Measurements from ENCODE around the gene MTTP.

The MTTP gene

GRCh38 chr4:99642725-99643489 lies 68.3 kb downstream of the MTTP start:
- DNase-seq, result no peak

- DNase-seq, result no peak
These were observed 69.8 kb downstream of the MTTP start for GRCh38 chr4:99644453-99644852.

GRCh38 chr4:99645036-99645435 lies 70.4 kb downstream of the MTTP start:
- no peak for DNase-seq

- DNase-seq, result no peak
These were observed 71.0 kb downstream of the MTTP start for GRCh38 chr4:99645638-99646037.

GRCh38 chr4:99647071-99647470 lies 72.4 kb downstream of the MTTP start:
- DNase-seq, result no peak

- DNase-seq, result no peak
These were observed 73.7 kb downstream of the MTTP start for GRCh38 chr4:99648321-99648720.

- no peak for DNase-seq
These were observed 74.6 kb downstream of the MTTP start for GRCh38 chr4:99649208-99649607.

GRCh38 chr4:99649778-99650177 lies 75.2 kb downstream of the MTTP start:
- no peak for DNase-seq

- DNase-seq, result no peak
These were observed 76.6 kb downstream of the MTTP start for GRCh38 chr4:99651016-99651769.

GRCh38 chr4:99651811-99652485 lies 77.3 kb downstream of the MTTP start:
- no peak for DNase-seq

GRCh38 chr4:99652596-99653436 lies 78.2 kb downstream of the MTTP start:
- DNase-seq, result no peak

GRCh38 chr4:99653916-99654315 lies 79.3 kb downstream of the MTTP start:
- no peak for DNase-seq

GRCh38 chr4:99654361-99654761 lies 79.7 kb downstream of the MTTP start:
- DNase-seq, result no peak

GRCh38 chr4:99655308-99656081 lies 80.9 kb downstream of the MTTP start:
- no peak for DNase-seq

GRCh38 chr4:99657798-99658197 lies 83.2 kb downstream of the MTTP start, which contains the start of gene C4orf54:
TSS of gene C4orf54 (minus strand) at chr4:99657828. CDS start at chr4:99654648, 3,180 bp downstream.
- no peak for DNase-seq

GRCh38 chr4:99658666-99659065 lies 84.0 kb downstream of the MTTP start:
- no peak for DNase-seq

- no peak for DNase-seq
These were observed 87.3 kb downstream of the MTTP start for GRCh38 chr4:99661907-99662306.

GRCh38 chr4:99664716-99665115 lies 90.1 kb downstream of the MTTP start:
- no peak for DNase-seq

- DNase-seq, result no peak
These were observed 91.4 kb downstream of the MTTP start for GRCh38 chr4:99665983-99666382.

GRCh38 chr4:99668472-99668871 lies 93.8 kb downstream of the MTTP start:
- DNase-seq, result no peak

GRCh38 chr4:99669084-99669483 lies 94.5 kb downstream of the MTTP start:
- DNase-seq, result no peak

Measured in activated CD4-positive, CD25-positive, alpha-beta regulatory T cell treated with anti-CD3 and anti-CD28 coated beads, Interleukin-2, amount 50 U/mL, for 72 hours (primary cell).